GM12864 (cell line): Measurements from ENCODE around the gene SRSF12.
A peak's percentile ranks its signal among the peaks of the same experiment; 100 is the strongest.

Experiments used
- DNase-seq: peaks from one replicate; pipeline ENCODE4 v3.0.0-alpha.2; 2011; ENCODE audit warnings: low read depth
- H3K4me3 ChIP-seq: 2 replicates; pipeline ENCODE4 v1.5.1; 2011; ENCODE audit warnings: mild to moderate bottlenecking, low read depth, low read length, control low read depth
- CTCF ChIP-seq: IDR thresholded peaks from 2 replicates; pipeline ENCODE4 v1.5.1; 2011; ENCODE audit warnings: low read depth, mild to moderate bottlenecking, moderate library complexity, low read length, control low read depth, inconsistent platforms; ENCODE audit errors: missing control alignments

Gene SRSF12

GRCh38 chr6:89122625-89123024 is 4.8 kb upstream of the SRSF12 start:
- DNase-seq, result no peak

GRCh38 chr6:89121934-89122333 is 4.1 kb upstream of the SRSF12 start:
- H3K4me3 ChIP-seq, result no peak overlapping the region
- TF ChIP-seq CTCF, result no peak
- no peak for DNase-seq

More at GRCh38 chr6:89122625-89123024, 4.8 kb upstream of the SRSF12 start:
- peak; percentile 49 for TF ChIP-seq CTCF
- H3K4me3 ChIP-seq, result no peak overlapping the region

GRCh38 chr6:89120371-89120770 is 2.5 kb upstream of the SRSF12 start:
- no peak for TF ChIP-seq CTCF
- no peak for DNase-seq
- H3K4me3 ChIP-seq, result no peak overlapping the region

- no peak for TF ChIP-seq CTCF
- H3K4me3 ChIP-seq, result no peak overlapping the region
- no peak for DNase-seq
Observed at GRCh38 chr6:89118931-89119330, 1.1 kb upstream of the SRSF12 start.

GRCh38 chr6:89116702-89117101 is 1.2 kb downstream of the SRSF12 start:
- no peak for TF ChIP-seq CTCF
- peak overlapping the region; percentile 57; the same call in 1 of the 2 replicates for H3K4me3 ChIP-seq
- no peak for DNase-seq

- H3K4me3 ChIP-seq, result no peak overlapping the region
- DNase-seq, result no peak
- no peak for TF ChIP-seq CTCF
Observed at GRCh38 chr6:89111933-89112332, 5.9 kb downstream of the SRSF12 start.

- no peak for DNase-seq
- H3K4me3 ChIP-seq, result no peak overlapping the region
- no peak for TF ChIP-seq CTCF
Observed at GRCh38 chr6:89110284-89110683, 7.6 kb downstream of the SRSF12 start.
